Natural killer cell (primary cell): ENCODE measurements around the gene RNU1-2. TPM values are rescaled to one million over a fixed set of nuclear protein-coding genes. Genes with fewer than 3 reads are reported as not detected.

Experiments
- ATAC-seq, 3 donors: fragments of 150-1000 bp in 2 of 3; fragments of 200-7000 bp in 1 of 3; cut with Tn5 transposase; 1 replicate in 1 of 3; 2 replicates in 2 of 3; pipeline ENCODE4 v1.10.0; 2021; ENCODE audit warnings: mild to moderate bottlenecking in 2 of 3, moderate library complexity in 2 of 3
- DNase-seq, 2 donors: peaks; one replicate each; pipeline versions ENCODE4 v3.0.0 to v3.0.0-alpha.2; 2013 to 2021; ENCODE audit warnings: mixed read lengths in 1 of 2
- H3K27ac ChIP-seq: one replicate; pipeline ENCODE4 v1.5.1; 2013; ENCODE audit warnings: mild to moderate bottlenecking, low read length
- H3K27me3 ChIP-seq: one replicate; pipeline ENCODE4 v1.6.1; 2013; ENCODE audit warnings: low read length; ENCODE audit not compliant: control insufficient read depth, insufficient read depth
- H3K36me3 ChIP-seq: one replicate; pipeline ENCODE4 v1.6.1; 2013; ENCODE audit warnings: low read length; ENCODE audit not compliant: control insufficient read depth, insufficient read depth
- H3K4me1 ChIP-seq: one replicate; pipeline ENCODE4 v1.6.1; 2013; ENCODE audit warnings: low read length; ENCODE audit not compliant: control insufficient read depth, insufficient read depth
- H3K4me3 ChIP-seq: one replicate; pipeline ENCODE4 v1.5.1; 2013; ENCODE audit warnings: low read length
- H3K9me3 ChIP-seq: one replicate; pipeline ENCODE4 v1.6.1; 2013; ENCODE audit warnings: low read length; ENCODE audit not compliant: control insufficient read depth, insufficient read depth
- H3K27ac Mint-ChIP-seq, 2 donors: one replicate each; pipeline ENCODE4 v1.8.0; 2022; ENCODE audit warnings: mild to moderate bottlenecking in 2 of 2, mixed read lengths in 2 of 2, moderate library complexity in 1 of 2
- H3K27me3 Mint-ChIP-seq, 2 donors: one replicate each; pipeline ENCODE4 v1.8.0; 2022; ENCODE audit warnings: low read depth in 2 of 2, mixed read lengths in 2 of 2
- H3K36me3 Mint-ChIP-seq: one replicate; pipeline ENCODE4 v1.8.0; 2022; ENCODE audit warnings: mixed read lengths
- H3K4me1 Mint-ChIP-seq, 2 donors: one replicate each; pipeline ENCODE4 v1.8.0; 2022; ENCODE audit warnings: mixed read lengths in 2 of 2
- H3K4me3 Mint-ChIP-seq: one replicate; pipeline ENCODE4 v1.8.0; 2022; ENCODE audit warnings: mild to moderate bottlenecking, moderate library complexity, mixed read lengths
- H3K9me3 Mint-ChIP-seq, 2 donors: one replicate each; pipeline ENCODE4 v1.8.0; 2022; ENCODE audit warnings: mixed read lengths in 2 of 2
- CTCF ChIP-seq: fragments of 200-600 bp; IDR thresholded peaks from one replicate; pipeline ENCODE4 v1.8.0; 2022; ENCODE audit warnings: antibody characterized with exemption
- WGBS: methylation state at CpG from one replicate; pipeline ENCODE4 v1.1.7; 2013; ENCODE audit warnings: missing lambda C conversion rate; ENCODE audit not compliant: insufficient coverage; 5-methylcytosine and 5-hydroxymethylcytosine counted together
- intact Hi-C: fragments of 100-400 bp; cut with micrococcal nuclease; formaldehyde crosslinking; loops from one replicate; pipeline ENCODE4 v1.14.2; 2022
- total RNA-seq, 4 donors: library from RNA; stranded (reverse); fragments of 120-200 nt in 1 of 4; gene quantifications; one replicate each; pipeline versions ENCODE4 v1.2.3 to v1.2.4, GENCODE V29; 2013 to 2022

RNU1-2 gene
- total RNA-seq, 3 donors from 2014 or later (not counting 1 experiment from before 2014, with no cell fraction given): 2,937 to 3,261 (median 3,038) TPM

- intact Hi-C loops: no loop called here
- DNase-seq: no peak
- no peak overlapping the region for H3K4me3 ChIP-seq
- H3K4me1 ChIP-seq: peaks cover 14% of the 10 kb centered on the region
- no peaks in the 10 kb centered on the region for H3K36me3 ChIP-seq
- ATAC-seq: no peak
- H3K9me3 ChIP-seq: no peaks in the 10 kb centered on the region
- H3K36me3 Mint-ChIP-seq: no peaks in the 10 kb centered on the region
- peak overlapping the region in 1 of 2 donors; percentile 78 for H3K27ac Mint-ChIP-seq
- H3K4me1 Mint-ChIP-seq: peaks cover 19 to 39% of the 10 kb centered on the region in 2 donors
- WGBS: 93% methylated on average over 10 of the region's 10 CpGs
- TF ChIP-seq CTCF: no peak
- H3K27ac ChIP-seq: no peak overlapping the region
- no peaks in the 10 kb centered on the region for H3K27me3 Mint-ChIP-seq
- H3K27me3 ChIP-seq: no peaks in the 10 kb centered on the region
- H3K9me3 Mint-ChIP-seq: no peaks in the 10 kb centered on the region
- H3K4me3 Mint-ChIP-seq: no peak overlapping the region
These were observed 26.7 kb downstream of the RNU1-2 start for GRCh38 chr1:16922466-16922865.

GRCh38 chr1:16922885-16923431 is 27.2 kb downstream of the RNU1-2 start:
- 92% methylated on average over 18 of the region's 18 CpGs for WGBS
- Mint-ChIP-seq H3K4me3 (no peak overlapping the region), H3K4me1 (peaks cover 19 to 39% of the 10 kb centered on the region in 2 donors), H3K27ac (peak overlapping the region in 1 of 2 donors; percentile 78), H3K36me3 (no peaks in the 10 kb centered on the region), H3K9me3 (no peaks in the 10 kb centered on the region), H3K27me3 (no peaks in the 10 kb centered on the region)
- Histone ChIP-seq H3K36me3 (no peaks in the 10 kb centered on the region), H3K9me3 (no peaks in the 10 kb centered on the region), H3K27ac (no peak overlapping the region), H3K4me3 (no peak overlapping the region), H3K27me3 (no peaks in the 10 kb centered on the region), H3K4me1 (peaks cover 14% of the 10 kb centered on the region)
- intact Hi-C loops: no loop called here
- ATAC-seq (no peak), DNase-seq (no peak)
- TF ChIP-seq CTCF: no peak

- H3K36me3 ChIP-seq: no peaks in the 10 kb centered on the region
- H3K27ac Mint-ChIP-seq: no peak overlapping the region
- no peak overlapping the region for H3K4me3 Mint-ChIP-seq
- DNase-seq: no peak
- no peak for TF ChIP-seq CTCF
- no peaks in the 10 kb centered on the region for H3K36me3 Mint-ChIP-seq
- no peak overlapping the region for H3K4me3 ChIP-seq
- H3K9me3 Mint-ChIP-seq: no peaks in the 10 kb centered on the region
- H3K4me1 ChIP-seq: peaks cover 14% of the 10 kb centered on the region
- no peaks in the 10 kb centered on the region for H3K27me3 ChIP-seq
- intact Hi-C loops: no loop called here
- ATAC-seq: no peak
- H3K27me3 Mint-ChIP-seq: no peaks in the 10 kb centered on the region
- no peaks in the 10 kb centered on the region for H3K9me3 ChIP-seq
- H3K4me1 Mint-ChIP-seq: peaks cover 19 to 35% of the 10 kb centered on the region in 2 donors
- 92% methylated on average over 23 of the region's 23 CpGs for WGBS
- no peak overlapping the region for H3K27ac ChIP-seq
These were observed 28.6 kb downstream of the RNU1-2 start for GRCh38 chr1:16924216-16924918.
